Renal pelvis (tissue), 4 donors: ENCODE results near the gene ACCS. TPM values are rescaled to one million over a fixed set of nuclear protein-coding genes. Genes with fewer than 3 reads are reported as not detected.

Experiments used
- DNase-seq: peaks from one replicate; pipeline ENCODE4 v3.0.0-alpha.2; 2013
- polyA plus RNA-seq, 3 donors: library from polyadenylated mRNA; unstranded; fragments of 120-200 nt; gene quantifications; one replicate each; pipeline ENCODE4 v1.2.1, GENCODE V29; 2013; ENCODE audit not compliant: insufficient read length in 3 of 3

The ACCS gene
- polyA plus RNA-seq, 3 donors, result 39.0 to 55.0 (median 42.0) TPM

GRCh38 chr11:44128729-44129128, 62.7 kb downstream of the ACCS start:
- no peak for DNase-seq

GRCh38 chr11:44130751-44131150, 64.7 kb downstream of the ACCS start:
- DNase-seq, result no peak

- no peak for DNase-seq
Observed at GRCh38 chr11:44133335-44133946, 67.4 kb downstream of the ACCS start.

Other genes starting within 250 kb of the ACCS start
- gene ALKBH3, start 185.4 kb upstream of the ACCS start, polyA plus RNA-seq, result 10 to 100 TPM; 26.5 to 34.5 (median 32.5) TPM
- 10 to 100 TPM in 1 of 3 donors, 1 to 10 TPM in 2; 7.1 to 11.7 (median 7.9) TPM for gene C11orf96, start 123.6 kb upstream of the ACCS start, polyA plus RNA-seq
- gene ACCSL, start 18.3 kb upstream of the ACCS start, polyA plus RNA-seq, result under 1 TPM in 1 of 3 donors, not detected in 2; 0.13 TPM
- gene EXT2, start 29.4 kb downstream of the ACCS start, polyA plus RNA-seq, result 10 to 100 TPM; 64.7 to 71.0 (median 67.8) TPM
- under 1 TPM; 0.13 to 0.34 (median 0.27) TPM for gene ALX4, start 243.9 kb downstream of the ACCS start, polyA plus RNA-seq